ENCODE results near the gene DNAJC18.

DNA sequence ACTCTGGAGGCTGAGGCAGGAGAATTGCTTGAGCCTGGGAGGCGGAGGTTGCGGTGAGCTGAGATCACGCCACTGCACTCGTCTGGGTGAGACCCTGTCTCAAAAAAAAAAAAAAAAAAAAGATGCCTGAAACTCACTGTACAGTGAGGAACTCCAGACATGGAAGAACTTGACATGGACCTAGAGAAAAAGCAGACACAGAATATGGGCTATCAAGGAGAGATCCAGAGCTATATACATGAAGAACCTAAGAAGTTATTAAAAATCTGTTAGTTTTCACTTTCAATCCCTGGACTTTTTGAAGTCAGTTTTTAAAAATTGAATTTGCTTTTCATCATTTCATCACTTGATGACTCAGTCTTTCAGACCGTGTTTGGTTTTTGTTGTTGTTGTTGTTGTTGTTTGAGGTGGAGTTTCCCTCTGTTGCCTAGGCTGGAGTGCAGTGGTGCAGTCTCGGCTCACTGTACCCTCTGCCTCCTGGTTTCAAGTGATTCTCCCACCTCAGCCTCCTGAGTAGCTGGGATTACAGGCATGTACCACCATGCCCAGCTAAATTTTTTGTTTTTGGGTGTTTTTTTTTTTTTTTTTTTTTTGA is 77.4 kb downstream of the DNAJC18 start:
- TF ChIP-seq, protein P1, sequence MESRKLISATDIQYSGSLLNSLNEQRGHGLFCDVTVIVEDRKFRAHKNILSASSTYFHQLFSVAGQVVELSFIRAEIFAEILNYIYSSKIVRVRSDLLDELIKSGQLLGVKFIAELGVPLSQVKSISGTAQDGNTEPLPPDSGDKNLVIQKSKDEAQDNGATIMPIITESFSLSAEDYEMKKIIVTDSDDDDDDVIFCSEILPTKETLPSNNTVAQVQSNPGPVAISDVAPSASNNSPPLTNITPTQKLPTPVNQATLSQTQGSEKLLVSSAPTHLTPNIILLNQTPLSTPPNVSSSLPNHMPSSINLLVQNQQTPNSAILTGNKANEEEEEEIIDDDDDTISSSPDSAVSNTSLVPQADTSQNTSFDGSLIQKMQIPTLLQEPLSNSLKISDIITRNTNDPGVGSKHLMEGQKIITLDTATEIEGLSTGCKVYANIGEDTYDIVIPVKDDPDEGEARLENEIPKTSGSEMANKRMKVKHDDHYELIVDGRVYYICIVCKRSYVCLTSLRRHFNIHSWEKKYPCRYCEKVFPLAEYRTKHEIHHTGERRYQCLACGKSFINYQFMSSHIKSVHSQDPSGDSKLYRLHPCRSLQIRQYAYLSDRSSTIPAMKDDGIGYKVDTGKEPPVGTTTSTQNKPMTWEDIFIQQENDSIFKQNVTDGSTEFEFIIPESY (IDR thresholded peaks at IDR 0.05) = no peak
- TF ChIP-seq HNF4A (conservative IDR thresholded peaks at IDR 0.05) (no peak), RAD21 (IDR thresholded peaks at IDR 0.05) (no peak), JUND (IDR thresholded peaks at IDR 0.05) (no peak), TAF1 (conservative IDR thresholded peaks at IDR 0.05) (no peak), YY1 (IDR thresholded peaks at IDR 0.05) (no peak), GABPA (IDR thresholded peaks at IDR 0.05 in 1 of 2, conservative IDR thresholded peaks at IDR 0.05 in 1 of 2) (no peak), EGR1 (IDR thresholded peaks at IDR 0.05; ENCODE audit: low read depth in 2 of 2) (no peak), FOXA1 (IDR thresholded peaks at IDR 0.05) (no peak)
- TF ChIP-seq, protein P2, sequence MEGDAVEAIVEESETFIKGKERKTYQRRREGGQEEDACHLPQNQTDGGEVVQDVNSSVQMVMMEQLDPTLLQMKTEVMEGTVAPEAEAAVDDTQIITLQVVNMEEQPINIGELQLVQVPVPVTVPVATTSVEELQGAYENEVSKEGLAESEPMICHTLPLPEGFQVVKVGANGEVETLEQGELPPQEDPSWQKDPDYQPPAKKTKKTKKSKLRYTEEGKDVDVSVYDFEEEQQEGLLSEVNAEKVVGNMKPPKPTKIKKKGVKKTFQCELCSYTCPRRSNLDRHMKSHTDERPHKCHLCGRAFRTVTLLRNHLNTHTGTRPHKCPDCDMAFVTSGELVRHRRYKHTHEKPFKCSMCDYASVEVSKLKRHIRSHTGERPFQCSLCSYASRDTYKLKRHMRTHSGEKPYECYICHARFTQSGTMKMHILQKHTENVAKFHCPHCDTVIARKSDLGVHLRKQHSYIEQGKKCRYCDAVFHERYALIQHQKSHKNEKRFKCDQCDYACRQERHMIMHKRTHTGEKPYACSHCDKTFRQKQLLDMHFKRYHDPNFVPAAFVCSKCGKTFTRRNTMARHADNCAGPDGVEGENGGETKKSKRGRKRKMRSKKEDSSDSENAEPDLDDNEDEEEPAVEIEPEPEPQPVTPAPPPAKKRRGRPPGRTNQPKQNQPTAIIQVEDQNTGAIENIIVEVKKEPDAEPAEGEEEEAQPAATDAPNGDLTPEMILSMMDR (IDR thresholded peaks at IDR 0.05; ENCODE audit: low read depth, low read length, missing input control) = no peak
- TF ChIP-seq, protein P3, sequence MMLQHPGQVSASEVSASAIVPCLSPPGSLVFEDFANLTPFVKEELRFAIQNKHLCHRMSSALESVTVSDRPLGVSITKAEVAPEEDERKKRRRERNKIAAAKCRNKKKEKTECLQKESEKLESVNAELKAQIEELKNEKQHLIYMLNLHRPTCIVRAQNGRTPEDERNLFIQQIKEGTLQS (IDR thresholded peaks at IDR 0.05) = no peak
- TF ChIP-seq, protein P4, sequence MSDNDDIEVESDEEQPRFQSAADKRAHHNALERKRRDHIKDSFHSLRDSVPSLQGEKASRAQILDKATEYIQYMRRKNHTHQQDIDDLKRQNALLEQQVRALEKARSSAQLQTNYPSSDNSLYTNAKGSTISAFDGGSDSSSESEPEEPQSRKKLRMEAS (IDR thresholded peaks at IDR 0.05) = no peak

All from liver (tissue), 3 donors.